Effector CD4-positive, alpha-beta T cell (primary cell): ENCODE data around the gene PDE9A.

ENCODE experiments used
- DNase-seq: peaks from one replicate; pipeline ENCODE4 v3.0.0-alpha.2; 2020

PDE9A gene

DNA sequence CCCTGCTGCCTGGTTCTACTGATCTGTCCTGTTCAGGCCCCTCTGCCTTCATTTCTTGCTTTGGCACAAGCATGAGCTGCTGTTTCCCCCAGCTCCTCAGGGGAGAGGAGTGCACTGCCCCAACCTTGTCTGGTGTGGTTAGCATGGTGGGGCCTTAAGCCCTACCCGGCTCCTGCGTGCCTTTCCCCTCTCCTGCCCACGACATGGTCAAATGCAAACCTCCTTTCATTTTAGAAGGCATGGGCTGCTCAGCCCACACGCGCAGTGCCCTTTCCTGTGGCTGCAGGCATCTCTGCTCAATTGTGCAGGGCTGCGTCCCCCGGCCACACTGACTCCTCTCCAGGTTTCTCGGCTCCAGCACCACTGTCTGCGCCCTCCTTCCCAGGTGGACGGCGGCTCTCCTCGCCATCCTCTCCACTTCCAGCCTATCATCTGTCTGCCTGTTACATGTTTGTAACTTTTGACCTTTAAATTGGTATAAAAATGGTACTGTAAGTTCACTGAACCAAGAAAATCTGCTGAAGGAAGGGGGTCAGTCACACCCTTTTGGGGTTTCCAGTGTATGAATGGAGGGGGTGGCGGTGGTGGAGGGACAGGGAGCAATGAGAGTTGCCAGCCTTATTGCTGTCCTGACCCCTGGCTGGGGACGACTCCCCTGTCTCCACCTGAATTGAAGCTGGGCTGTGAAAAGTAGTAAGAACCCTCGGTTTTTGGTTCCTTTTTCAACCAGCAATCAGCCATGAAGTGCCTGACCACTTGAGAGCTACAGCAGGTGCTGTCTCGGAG lies 5.1 kb downstream of the PDE9A start:
- no peak for DNase-seq

- DNase-seq: no peak
Observed at GRCh38 chr21:42659416-42660117, 6.1 kb downstream of the PDE9A start.

DNA sequence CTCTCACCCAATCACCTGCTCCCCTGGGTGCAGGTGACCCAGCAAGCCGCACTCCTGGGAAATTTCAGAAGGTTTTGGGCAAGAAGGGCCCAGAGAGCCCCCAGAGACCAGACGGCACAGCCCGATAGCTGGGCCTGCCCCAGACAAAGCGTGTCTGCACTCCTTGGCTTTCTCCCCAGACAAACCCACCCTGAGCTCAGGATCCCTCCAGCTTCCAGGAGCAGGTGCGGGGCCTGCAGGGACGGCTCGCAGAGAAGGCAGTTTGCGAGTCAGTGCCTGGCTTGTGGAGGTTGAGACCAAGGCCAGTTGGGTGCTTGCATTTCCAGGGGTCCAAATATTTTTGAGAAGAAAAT lies 6.7 kb downstream of the PDE9A start:
- no peak for DNase-seq

DNA sequence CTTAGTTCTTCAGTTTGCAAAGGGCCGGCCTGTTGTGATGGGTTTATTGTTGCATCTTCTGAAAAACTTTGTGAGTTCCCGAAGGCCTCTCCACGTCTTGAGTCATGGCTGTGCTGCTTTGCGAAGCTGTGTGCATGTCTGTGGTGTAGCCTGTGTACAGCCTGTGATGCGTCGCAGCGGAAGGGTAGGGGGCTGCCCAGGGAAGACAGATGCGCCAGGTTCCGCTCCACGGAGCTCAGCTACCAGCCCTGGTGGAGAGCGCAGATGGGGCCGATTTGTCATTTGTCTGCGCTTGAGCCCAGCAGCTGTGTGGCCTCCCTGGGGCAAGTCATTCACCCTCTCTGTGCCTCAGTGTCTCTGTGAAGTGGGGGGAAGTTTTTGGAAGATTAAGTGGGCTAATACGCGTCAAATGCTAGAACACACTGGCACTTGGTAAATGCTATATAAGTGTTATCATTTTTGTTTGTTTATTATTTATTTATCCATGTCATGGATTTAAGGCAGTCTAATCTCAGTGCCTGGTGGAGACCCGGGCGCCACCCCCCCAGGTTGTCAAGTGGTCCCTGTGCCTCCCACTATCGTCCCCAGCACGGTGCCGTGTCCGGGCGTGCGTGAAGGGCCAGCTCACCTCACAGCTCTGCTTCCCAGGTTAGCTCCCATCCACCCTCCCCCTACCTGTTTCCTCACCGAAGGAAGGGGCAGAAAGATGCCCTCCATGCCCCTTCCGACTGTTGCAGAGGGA lies 8.4 kb downstream of the PDE9A start:
- DNase-seq: no peak

- no peak for DNase-seq
Observed at GRCh38 chr21:42662430-42663199, 9.2 kb downstream of the PDE9A start.

DNA sequence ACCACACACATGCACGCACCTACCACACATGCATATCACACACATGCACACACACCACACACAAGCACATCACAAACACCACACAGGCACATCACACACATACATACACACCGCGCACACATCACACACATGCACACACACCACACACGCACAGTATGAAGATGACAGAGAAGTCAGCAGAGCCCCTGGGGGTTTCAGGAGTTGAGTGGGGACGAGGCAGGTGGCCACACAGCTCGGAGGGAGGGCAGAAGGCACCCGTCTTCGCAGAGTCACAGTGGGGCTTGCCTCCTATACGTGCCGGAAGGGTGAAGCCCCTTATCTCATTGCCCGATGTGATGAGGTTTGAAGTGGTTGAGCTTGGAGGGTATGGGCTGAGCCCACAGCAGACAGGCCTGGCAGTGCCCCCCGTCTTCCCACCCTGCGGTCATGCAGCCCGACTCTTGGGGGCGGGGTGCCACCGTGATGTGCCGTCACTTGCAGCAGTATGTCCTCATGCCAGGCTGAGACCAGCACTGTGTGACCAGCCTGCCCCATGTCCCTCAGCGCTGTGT lies 9.9 kb downstream of the PDE9A start:
- no peak for DNase-seq

- DNase-seq: no peak
Observed at GRCh38 chr21:42663860-42664535, 10.6 kb downstream of the PDE9A start.

DNA sequence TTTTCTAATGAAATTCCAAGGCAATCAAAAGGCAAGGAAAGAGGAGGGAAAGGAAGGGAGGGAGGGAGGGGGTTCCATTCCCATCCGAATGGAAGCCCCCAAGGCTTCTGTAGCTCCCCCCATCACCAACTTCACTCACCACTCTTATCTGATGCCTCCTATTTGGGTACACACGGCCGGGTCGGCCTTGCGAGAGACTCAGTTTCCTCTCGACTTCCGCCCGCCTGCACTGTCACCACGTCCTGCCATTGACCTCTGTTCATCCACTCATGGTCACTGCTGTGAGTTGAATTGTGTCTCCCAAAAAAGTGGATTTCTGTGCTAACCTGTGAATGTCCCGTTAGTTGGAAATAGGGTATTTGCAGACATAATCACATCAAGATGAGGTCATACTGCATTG lies 11.2 kb downstream of the PDE9A start:
- no peak for DNase-seq

DNA sequence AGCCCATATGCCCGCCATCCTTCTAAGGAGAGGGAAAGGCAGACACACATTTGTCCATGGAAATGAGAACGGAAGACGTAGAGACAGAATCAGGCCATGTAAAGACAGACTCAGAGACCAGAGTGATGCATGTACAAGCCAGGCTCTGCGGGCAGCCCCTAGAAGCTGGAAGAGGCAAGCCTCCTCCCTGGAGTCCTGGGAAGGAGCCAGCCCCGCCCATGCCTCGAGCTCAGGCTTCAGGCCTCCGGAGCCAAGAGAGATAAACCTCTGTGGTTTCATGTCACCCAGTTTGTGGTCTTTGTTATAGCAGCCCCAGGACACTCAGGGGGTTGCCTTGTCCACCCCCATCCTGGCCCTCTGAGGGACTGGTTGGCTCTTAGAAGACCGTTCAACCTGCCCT lies 11.6 kb downstream of the PDE9A start:
- DNase-seq: no peak

GRCh38 chr21:42665484-42665883 lies 12.1 kb downstream of the PDE9A start:
- DNase-seq: no peak

- DNase-seq: no peak
Observed at GRCh38 chr21:42666023-42666747, 12.8 kb downstream of the PDE9A start.

DNA sequence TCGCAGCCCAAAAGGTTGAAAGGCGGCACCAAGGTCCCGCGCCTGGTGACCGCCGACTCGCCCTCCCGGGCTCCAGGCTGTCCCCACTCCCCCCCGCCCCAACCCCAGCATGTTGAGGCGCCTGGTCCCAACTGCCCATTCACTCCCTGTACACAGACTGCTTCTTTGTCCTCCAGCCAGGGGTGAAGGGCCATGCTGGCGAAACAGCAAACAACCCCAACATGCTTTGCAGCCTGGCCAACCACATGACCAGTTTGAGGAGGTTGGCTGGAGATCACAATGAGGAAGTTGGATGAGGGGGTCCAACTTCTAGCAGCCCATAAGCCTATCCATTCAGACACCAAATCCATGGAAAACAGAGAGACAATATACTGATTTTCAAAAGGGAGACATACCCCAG lies 13.5 kb downstream of the PDE9A start:
- no peak for DNase-seq

- no peak for DNase-seq
Observed at GRCh38 chr21:42668298-42668992, 15.0 kb downstream of the PDE9A start.

- no peak for DNase-seq
Observed at GRCh38 chr21:42669041-42669440, 15.6 kb downstream of the PDE9A start.

- no peak for DNase-seq
Observed at GRCh38 chr21:42670058-42670880, 16.8 kb downstream of the PDE9A start.

GRCh38 chr21:42670884-42671283 lies 17.5 kb downstream of the PDE9A start:
- DNase-seq: no peak

DNA sequence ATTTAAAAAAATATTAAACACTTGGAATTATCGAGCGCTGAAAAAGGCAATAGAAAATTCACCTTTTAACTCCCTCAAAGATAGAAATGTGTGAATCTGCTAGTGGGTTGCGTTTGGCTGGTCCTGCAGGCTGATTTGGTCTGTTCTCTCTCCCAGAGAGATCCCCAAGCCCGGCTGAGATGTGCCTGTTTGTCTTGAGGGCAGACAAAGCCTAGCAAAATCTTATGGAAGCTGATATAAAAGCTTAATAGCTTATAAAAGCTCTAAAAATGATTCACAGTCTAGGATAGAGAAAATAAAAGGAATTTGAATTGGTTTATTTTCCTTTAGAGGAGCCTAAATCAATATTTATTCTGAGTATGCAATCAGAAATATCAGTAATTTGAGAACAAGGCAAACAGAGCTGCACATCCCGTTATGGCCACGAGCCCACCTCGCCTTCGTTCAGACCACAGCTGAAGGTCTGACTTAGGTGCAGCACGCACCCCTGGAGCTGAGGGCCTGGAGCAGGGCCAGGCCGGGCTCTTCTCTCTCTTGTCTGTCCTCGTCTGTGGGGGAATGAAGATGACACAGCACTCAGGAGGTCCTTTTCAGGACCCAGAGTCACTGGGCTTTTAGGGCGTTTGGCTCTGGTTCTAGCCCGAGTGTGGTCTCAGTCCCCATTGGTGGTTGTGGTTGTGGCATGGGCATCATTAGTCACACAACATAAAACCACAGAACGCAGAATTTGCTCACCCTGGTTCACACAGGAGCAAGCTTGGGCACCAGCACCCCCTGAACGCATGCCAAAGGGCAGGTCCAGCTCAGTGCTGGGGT lies 18.6 kb downstream of the PDE9A start:
- no peak for DNase-seq

DNA sequence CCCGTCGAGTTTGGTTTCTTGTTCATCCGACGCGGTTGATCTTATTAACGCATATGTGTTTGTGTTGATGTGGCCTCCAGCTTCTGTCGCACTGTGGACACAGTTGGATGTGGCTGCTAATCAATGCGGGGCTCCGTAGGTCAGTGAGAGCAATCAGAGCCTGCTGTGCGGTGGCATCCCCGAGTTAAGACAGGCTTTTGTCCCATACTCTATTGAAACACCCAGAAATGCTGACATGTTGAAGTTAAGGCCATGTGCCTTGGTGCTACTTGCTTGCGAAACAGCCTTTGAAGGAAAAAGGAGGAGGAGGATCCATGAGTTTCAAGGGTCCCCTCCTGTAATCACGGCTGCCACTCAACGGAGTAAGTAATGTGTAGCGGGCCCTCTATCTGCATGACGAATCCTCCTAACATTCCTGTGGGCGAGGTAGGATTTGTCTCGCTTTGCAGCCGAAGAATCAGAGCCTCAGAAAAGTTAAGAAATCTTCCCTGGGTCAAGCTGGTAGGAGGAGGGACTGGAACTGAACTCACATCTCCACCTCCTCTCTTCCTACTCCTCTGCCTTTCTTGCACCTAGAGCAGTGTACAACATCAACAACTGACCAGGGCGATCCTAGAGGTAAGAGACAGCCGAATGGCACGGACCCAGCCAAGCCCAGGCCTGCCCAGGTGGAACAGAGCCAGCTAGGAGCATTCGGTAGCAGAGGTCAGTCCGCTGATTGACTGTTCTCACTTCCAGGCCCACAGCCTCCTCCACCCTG lies 19.5 kb downstream of the PDE9A start:
- DNase-seq: no peak
